K562 (cell line): Measurements from ENCODE around the gene FOXD3. TPM values are rescaled to one million over a fixed set of nuclear protein-coding genes. Genes with fewer than 3 reads are reported as not detected.

ENCODE experiments used
- ARID4B ChIP-seq: sonication (generic); formaldehyde crosslinking; IDR thresholded peaks from 2 replicates; pipeline ENCODE4 v1.8.0; 2022; ENCODE audit warnings: mild to moderate bottlenecking, missing genetic modification reagents
- CBX3 ChIP-seq, 2 experiments: IDR thresholded peaks; 1 replicate in 1 of 2; 2 replicates in 1 of 2; pipeline ENCODE4 v1.6.1; 2012; ENCODE audit warnings: inconsistent platforms in 2 of 2, low read length in 2 of 2, borderline replicate concordance in 1 of 2, control low read depth in 1 of 2
- CREB1 ChIP-seq, 2 experiments: sonication (generic) in 1 of 2; formaldehyde crosslinking in 1 of 2; IDR thresholded peaks; 2 replicates each; pipeline versions ENCODE4 v1.6.1 to v1.8.0; 2012 to 2022; ENCODE audit warnings: inconsistent platforms in 1 of 2, mild to moderate bottlenecking in 1 of 2, missing genetic modification reagents in 1 of 2, moderate library complexity in 1 of 2
- CTBP1 ChIP-seq: fragments of 450-650 bp; IDR thresholded peaks from 2 replicates; pipeline ENCODE4 v1.6.1; 2016; ENCODE audit warnings: borderline replicate concordance
- DIDO1 ChIP-seq: fragments of 450-650 bp; IDR thresholded peaks from 2 replicates; pipeline ENCODE4 v1.6.1; 2016; ENCODE audit warnings: low read depth, missing biosample characterization, missing genetic modification characterization
- ELF1 ChIP-seq: fragments of 200-800 bp; sonication (Bioruptor generic); IDR thresholded peaks from 2 replicates; pipeline ENCODE4 v1.6.1; 2016; ENCODE audit warnings: missing genetic modification characterization, missing compliant biosample characterization
- ELF4 ChIP-seq: fragments of 450-650 bp; formaldehyde crosslinking; IDR thresholded peaks from 2 replicates; pipeline ENCODE4 v1.4.0; 2022; ENCODE audit warnings: missing genetic modification characterization
- FOXM1 ChIP-seq, 2 experiments: fragments of 450-650 bp in 1 of 2; sonication (generic) in 1 of 2; formaldehyde crosslinking in 1 of 2; IDR thresholded peaks; 2 replicates each; pipeline versions ENCODE4 v1.6.1 to v1.9.0; 2017 to 2022; ENCODE audit warnings: low read depth in 2 of 2, mild to moderate bottlenecking in 2 of 2, missing genetic modification reagents in 1 of 2, moderate library complexity in 1 of 2
- HES1 ChIP-seq: fragments of 450-650 bp; IDR thresholded peaks from 2 replicates; pipeline ENCODE4 v1.6.1; 2016; ENCODE audit warnings: low read depth, mild to moderate bottlenecking, moderate library complexity
- HLTF ChIP-seq: fragments of 450-650 bp; IDR thresholded peaks from 2 replicates; pipeline ENCODE4 v1.6.1; 2016
- PTBP1 ChIP-seq: fragments of 200-400 bp; formaldehyde crosslinking; IDR thresholded peaks from 2 replicates; pipeline ENCODE4 v1.6.1; 2017; ENCODE audit warnings: low read depth, low read length
- SIN3B ChIP-seq: fragments of 450-650 bp; IDR thresholded peaks from 2 replicates; pipeline ENCODE4 v1.6.1; 2017; ENCODE audit warnings: low read depth, mild to moderate bottlenecking, moderate library complexity
- TAF7 ChIP-seq: fragments of 450-650 bp; IDR thresholded peaks from 2 replicates; pipeline ENCODE4 v1.6.1; 2016; ENCODE audit warnings: missing genetic modification characterization, missing compliant biosample characterization
- TSHZ1 ChIP-seq: fragments of 250-450 bp; sonication (Bioruptor Pico); IDR thresholded peaks from 2 replicates; pipeline ENCODE4 v1.4.0; 2020; ENCODE audit warnings: mild to moderate bottlenecking, moderate library complexity
- ZNF398 ChIP-seq: fragments of 250-450 bp; sonication (Bioruptor Pico); IDR thresholded peaks from 2 replicates; pipeline ENCODE4 v1.8.0; 2021; ENCODE audit warnings: moderate library complexity, mild to moderate bottlenecking, inconsistent platforms
- ZNF561 ChIP-seq: fragments of 450-650 bp; formaldehyde crosslinking; conservative IDR thresholded peaks from 2 replicates; pipeline ENCODE4 v1.4.0; 2020; ENCODE audit warnings: mild to moderate bottlenecking, moderate library complexity
- ZNF695 ChIP-seq: fragments of 450-650 bp; formaldehyde crosslinking; IDR thresholded peaks from 2 replicates; pipeline ENCODE4 v1.4.0; 2020; ENCODE audit warnings: mild to moderate bottlenecking, moderate library complexity
- polyA plus RNA-seq, 8 experiments: library from polyadenylated mRNA; depleted of rRNA in 4 of 8; stranded (reverse) in 5 of 8; unstranded in 3 of 8; fragments of >200 nt; fragmentation: Nextera tagmentation in 2 of 8; fragmentation: Illumina TruSeq in 1 of 8; extraction: Ambion mirVana in 2 of 8; extraction: Trizol in 1 of 8; gene quantifications; 2 replicates each; pipeline versions ENCODE4 v1.2.1 to v1.2.3, GENCODE V29; 2011 to 2014; ENCODE audit warnings: inconsistent platforms in 1 of 8, missing spikeins in 1 of 8
- total RNA-seq, 7 experiments: library from RNA; depleted of rRNA in 6 of 7; stranded (reverse); fragments of >200 nt in 6 of 7; fragmentation: Illumina TruSeq in 2 of 7; extraction: Trizol in 2 of 7; gene quantifications; 2 replicates each; pipeline versions ENCODE4 v1.2.1 to v1.2.3, GENCODE V29; 2011 to 2021; ENCODE audit warnings: low replicate concordance in 1 of 7

Gene FOXD3
- total and polyA plus RNA-seq, 9 of the 15 experiments (the other 6 are each of a cell fraction or from before 2014, with no cell fraction given) = 0.06 to 0.45 (median 0.10) TPM; not detected in 2

- no peak for TF ChIP-seq SIN3B
- no peak for TF ChIP-seq ZNF561
- no peak for TF ChIP-seq HES1
- no peak for TF ChIP-seq HLTF
- no peak for TF ChIP-seq PTBP1
- no peak for TF ChIP-seq ZNF695
- TF ChIP-seq CTBP1 = peak; percentile 40; the same call in 1 of the 2 replicates
- no peak for TF ChIP-seq TAF7 (tag)
- no peak for TF ChIP-seq TSHZ1 (CRISPR knock-in tag)
- TF ChIP-seq ELF4 (CRISPR knock-in tag) = no peak
- no peak for TF ChIP-seq DIDO1 (tag)
- no peak for TF ChIP-seq ELF1 (tag)
- peak in 1 of 2 experiments; percentile 53; a peak in 1 of 3 replicates for TF ChIP-seq CBX3 (IDR thresholded peaks at IDR 0.05; ENCODE audit: borderline replicate concordance in 1 of 2, low read length in 2 of 2)
- peak; percentile 32; the same call in 1 of the 2 replicates for TF ChIP-seq CREB1 (IDR thresholded peaks at IDR 0.05)
- TF ChIP-seq CREB1 (CRISPR knock-in tag; IDR thresholded peaks at IDR 0.05) = no peak
- TF ChIP-seq ZNF398 (CRISPR knock-in tag) = no peak
- no peak for TF ChIP-seq ARID4B (CRISPR knock-in tag)
- no peak for TF ChIP-seq FOXM1 (IDR thresholded peaks at IDR 0.05; ENCODE audit: low read depth)
- no peak for TF ChIP-seq FOXM1 (CRISPR knock-in tag; IDR thresholded peaks at IDR 0.05; ENCODE audit: low read depth)
These were observed 5.2 kb downstream of the FOXD3 start (continued) for GRCh38 chr1:63327417-63328054.
